Activated T-cell treated with anti-CD3 and anti-CD28 coated beads, Interleukin-2, amount 50 U/mL, for 24 hours (primary cell): ENCODE results near the gene ZNF319.

Experiments used
- DNase-seq: peaks from one replicate; pipeline ENCODE4 v3.0.0-alpha.2; 2020
- H3K27ac Mint-ChIP-seq: 2 replicates; pipeline ENCODE4 v1.8.0; 2020; ENCODE audit warnings: mild to moderate bottlenecking, mixed read lengths
- H3K27me3 Mint-ChIP-seq: 2 replicates; pipeline ENCODE4 v1.8.0; 2020; ENCODE audit warnings: mixed read lengths
- H3K36me3 Mint-ChIP-seq: 2 replicates; pipeline ENCODE4 v1.8.0; 2020; ENCODE audit warnings: low read depth, mixed read lengths
- H3K4me1 Mint-ChIP-seq: 2 replicates; pipeline ENCODE4 v1.8.0; 2020; ENCODE audit warnings: low read depth, mixed read lengths
- H3K4me3 Mint-ChIP-seq: 2 replicates; pipeline ENCODE4 v1.8.0; 2020; ENCODE audit warnings: mild to moderate bottlenecking, moderate library complexity, mixed read lengths
- H3K9me3 Mint-ChIP-seq: 2 replicates; pipeline ENCODE4 v1.8.0; 2020; ENCODE audit warnings: mixed read lengths

The ZNF319 gene

GRCh38 chr16:57956924-57957672 lies 43.4 kb downstream of the ZNF319 start:
- Mint-ChIP-seq H3K4me3 (no peak overlapping the region), H3K9me3 (no peaks in the 10 kb centered on the region), H3K27me3 (no peaks in the 10 kb centered on the region), H3K27ac (no peak overlapping the region), H3K36me3 (no peaks in the 10 kb centered on the region), H3K4me1 (no peaks in the 10 kb centered on the region)
- no peak for DNase-seq

- Mint-ChIP-seq H3K4me1 (no peaks in the 10 kb centered on the region), H3K9me3 (no peaks in the 10 kb centered on the region), H3K27ac (no peak overlapping the region), H3K27me3 (no peaks in the 10 kb centered on the region), H3K36me3 (no peaks in the 10 kb centered on the region), H3K4me3 (no peak overlapping the region)
- no peak for DNase-seq
Measured at GRCh38 chr16:57956270-57956808, 44.1 kb downstream of the ZNF319 start.

GRCh38 chr16:57955572-57956188 lies 44.8 kb downstream of the ZNF319 start:
- DNase-seq, result no peak
- Mint-ChIP-seq H3K9me3 (no peaks in the 10 kb centered on the region), H3K4me3 (no peak overlapping the region), H3K27ac (no peak overlapping the region), H3K36me3 (no peaks in the 10 kb centered on the region), H3K4me1 (no peaks in the 10 kb centered on the region), H3K27me3 (no peaks in the 10 kb centered on the region)

GRCh38 chr16:57953857-57954256 lies 46.6 kb downstream of the ZNF319 start:
- Mint-ChIP-seq H3K4me3 (no peak overlapping the region), H3K27me3 (no peaks in the 10 kb centered on the region), H3K36me3 (no peaks in the 10 kb centered on the region), H3K4me1 (no peaks in the 10 kb centered on the region), H3K27ac (no peak overlapping the region), H3K9me3 (no peaks in the 10 kb centered on the region)
- DNase-seq, result no peak

GRCh38 chr16:57952909-57953308 lies 47.6 kb downstream of the ZNF319 start:
- H3K36me3 Mint-ChIP-seq, result no peaks in the 10 kb centered on the region
- H3K4me3 Mint-ChIP-seq, result no peak overlapping the region
- H3K27ac Mint-ChIP-seq, result no peak overlapping the region
- H3K27me3 Mint-ChIP-seq, result no peaks in the 10 kb centered on the region
- H3K4me1 Mint-ChIP-seq, result no peaks in the 10 kb centered on the region
- no peak for DNase-seq
- no peaks in the 10 kb centered on the region for H3K9me3 Mint-ChIP-seq

- H3K4me3 Mint-ChIP-seq, result no peak overlapping the region
- no peaks in the 10 kb centered on the region for H3K4me1 Mint-ChIP-seq
- H3K27ac Mint-ChIP-seq, result no peak overlapping the region
- H3K36me3 Mint-ChIP-seq, result no peaks in the 10 kb centered on the region
- H3K9me3 Mint-ChIP-seq, result no peaks in the 10 kb centered on the region
- no peaks in the 10 kb centered on the region for H3K27me3 Mint-ChIP-seq
- DNase-seq, result no peak
Measured at GRCh38 chr16:57951204-57951960, 49.1 kb downstream of the ZNF319 start.

- Mint-ChIP-seq H3K4me1 (no peaks in the 10 kb centered on the region), H3K27ac (no peak overlapping the region), H3K9me3 (no peaks in the 10 kb centered on the region), H3K4me3 (no peak overlapping the region), H3K27me3 (no peaks in the 10 kb centered on the region), H3K36me3 (no peaks in the 10 kb centered on the region)
- no peak for DNase-seq
Measured at GRCh38 chr16:57950382-57950781, 50.1 kb downstream of the ZNF319 start.

GRCh38 chr16:57949595-57950238 lies 50.8 kb downstream of the ZNF319 start:
- DNase-seq, result no peak
- Mint-ChIP-seq H3K4me3 (no peak overlapping the region), H3K27me3 (no peaks in the 10 kb centered on the region), H3K36me3 (no peaks in the 10 kb centered on the region), H3K9me3 (no peaks in the 10 kb centered on the region), H3K27ac (no peak overlapping the region), H3K4me1 (no peaks in the 10 kb centered on the region)

GRCh38 chr16:57949013-57949412 lies 51.5 kb downstream of the ZNF319 start:
- Mint-ChIP-seq H3K36me3 (no peaks in the 10 kb centered on the region), H3K27ac (no peak overlapping the region), H3K4me1 (no peaks in the 10 kb centered on the region), H3K27me3 (no peaks in the 10 kb centered on the region), H3K4me3 (no peak overlapping the region), H3K9me3 (no peaks in the 10 kb centered on the region)
- DNase-seq, result no peak

- no peaks in the 10 kb centered on the region for H3K4me1 Mint-ChIP-seq
- no peak overlapping the region for H3K4me3 Mint-ChIP-seq
- H3K27ac Mint-ChIP-seq, result no peak overlapping the region
- H3K36me3 Mint-ChIP-seq, result no peaks in the 10 kb centered on the region
- H3K9me3 Mint-ChIP-seq, result no peaks in the 10 kb centered on the region
- DNase-seq, result no peak
- no peaks in the 10 kb centered on the region for H3K27me3 Mint-ChIP-seq
Measured at GRCh38 chr16:57948027-57948426, 52.4 kb downstream of the ZNF319 start.

- no peaks in the 10 kb centered on the region for H3K4me1 Mint-ChIP-seq
- no peaks in the 10 kb centered on the region for H3K27me3 Mint-ChIP-seq
- DNase-seq, result no peak
- H3K36me3 Mint-ChIP-seq, result no peaks in the 10 kb centered on the region
- no peaks in the 10 kb centered on the region for H3K9me3 Mint-ChIP-seq
- H3K4me3 Mint-ChIP-seq, result no peak overlapping the region
- no peak overlapping the region for H3K27ac Mint-ChIP-seq
Measured at GRCh38 chr16:57947261-57947660, 53.2 kb downstream of the ZNF319 start.

GRCh38 chr16:57946181-57946801 lies 54.2 kb downstream of the ZNF319 start:
- Mint-ChIP-seq H3K27me3 (no peaks in the 10 kb centered on the region), H3K4me3 (no peak overlapping the region), H3K4me1 (no peaks in the 10 kb centered on the region), H3K36me3 (no peaks in the 10 kb centered on the region), H3K9me3 (no peaks in the 10 kb centered on the region), H3K27ac (no peak overlapping the region)
- DNase-seq, result no peak

- no peaks in the 10 kb centered on the region for H3K9me3 Mint-ChIP-seq
- H3K27ac Mint-ChIP-seq, result no peak overlapping the region
- DNase-seq, result no peak
- H3K4me1 Mint-ChIP-seq, result no peaks in the 10 kb centered on the region
- H3K27me3 Mint-ChIP-seq, result no peaks in the 10 kb centered on the region
- H3K36me3 Mint-ChIP-seq, result no peaks in the 10 kb centered on the region
- H3K4me3 Mint-ChIP-seq, result no peak overlapping the region
Measured at GRCh38 chr16:57945740-57946138, 54.7 kb downstream of the ZNF319 start.
